Endothelial cell of umbilical vein (primary cell): ENCODE results near the gene KCNQ1OT1. TPM values are rescaled to one million over a fixed set of nuclear protein-coding genes. Genes with fewer than 3 reads are reported as not detected.

Source experiments
- BruUV-seq: library from RNA; stranded (reverse); fragments of 400-500 nt; replicated peaks from 2 replicates; lab custom pipeline; 2021; lab: Mats Ljungman, UMichigan
- CTCF ChIA-PET: fragments of 300-600, 350-600 bp; sonication (Branson Sonifier 250); formaldehyde crosslinking; loops from one replicate; lab custom pipeline; 2021; ENCODE audit warnings: antibody characterized with exemption, inconsistent platforms; lab: Charles Lee
- POLR2A ChIA-PET: fragments of 300-600, 350-600 bp; sonication (Branson Sonifier 250); formaldehyde crosslinking; loops from one replicate; lab custom pipeline; 2021; ENCODE audit warnings: antibody characterized with exemption, inconsistent platforms; lab: Charles Lee
- DNase-seq: peaks from one replicate; pipeline ENCODE4 v3.0.0-alpha.2; 2011; ENCODE audit warnings: low read depth, low spot score
- FAIRE-seq: peaks from 2 replicates; lab custom pipeline; 2011; peaks lifted over from hg19 to GRCh38; lab: Jason Lieb, UNC
- H2AFZ ChIP-seq: 2 replicates; pipeline ENCODE4 v1.6.0; 2012; ENCODE audit warnings: low read depth, low read length, control low read depth, inconsistent platforms
- H3K27ac ChIP-seq: 2 replicates; pipeline ENCODE4 v1.5.1; 2011; ENCODE audit warnings: low read depth, mild to moderate bottlenecking, control low read depth, low read length, moderate library complexity; ENCODE audit not compliant: insufficient read depth
- H3K27me3 ChIP-seq, 2 experiments: 2 replicates each; pipeline versions ENCODE4 v1.6.0 to v1.6.1; 2011; ENCODE audit warnings: low read length in 2 of 2, mixed read lengths in 1 of 2; ENCODE audit not compliant: control insufficient read depth in 2 of 2, insufficient read depth in 2 of 2
- H3K36me3 ChIP-seq, 2 experiments: 2 replicates in 1 of 2; 3 replicates in 1 of 2; pipeline ENCODE4 v1.5.1; 2011; ENCODE audit warnings: low read length in 2 of 2, mild to moderate bottlenecking in 1 of 2, moderate library complexity in 1 of 2; ENCODE audit not compliant: control insufficient read depth in 2 of 2, insufficient read depth in 2 of 2; ENCODE audit errors: extremely low read depth in 1 of 2
- H3K4me1 ChIP-seq: 3 replicates; pipeline ENCODE4 v1.5.1; 2011; ENCODE audit warnings: mild to moderate bottlenecking, low read length; ENCODE audit not compliant: control insufficient read depth, insufficient read depth; ENCODE audit errors: extremely low read depth
- H3K4me2 ChIP-seq: 2 replicates; pipeline ENCODE4 v1.6.1; 2011; ENCODE audit warnings: low read length, control low read depth, mixed read lengths; ENCODE audit not compliant: insufficient read depth
- H3K4me3 ChIP-seq, 3 experiments: fragments of 200-600 bp in 1 of 3; sonication (generic), shearing (Covaris generic) in 1 of 3; replicated peaks in 1 of 3; 2 replicates each; pipeline ENCODE4 v1.5.1; 2011 to 2016; ENCODE audit warnings: control low read depth in 3 of 3, low read length in 3 of 3, mild to moderate bottlenecking in 2 of 3, inconsistent platforms in 1 of 3, low read depth in 1 of 3, moderate library complexity in 1 of 3; ENCODE audit not compliant: insufficient read depth in 1 of 3
- H3K79me2 ChIP-seq: 2 replicates; pipeline ENCODE4 v1.6.0; 2012; ENCODE audit warnings: low read length, inconsistent platforms; ENCODE audit not compliant: control insufficient read depth, insufficient read depth
- H3K9ac ChIP-seq: replicated peaks from 2 replicates; pipeline ENCODE3; 2011; ENCODE audit warnings: low read length, control low read depth; ENCODE audit not compliant: insufficient read depth; ENCODE audit errors: extremely low read depth
- H3K9me1 ChIP-seq: replicated peaks from 3 replicates; pipeline ENCODE4 v1.6.0; 2011; ENCODE audit warnings: mild to moderate bottlenecking, low read length; ENCODE audit not compliant: control insufficient read depth, insufficient read depth; ENCODE audit errors: extremely low read depth
- H3K9me3 ChIP-seq: replicated peaks from 2 replicates; pipeline ENCODE4 v1.5.1; 2012; ENCODE audit warnings: low read length, inconsistent platforms; ENCODE audit not compliant: control insufficient read depth, insufficient read depth
- H4K20me1 ChIP-seq: replicated peaks from 2 replicates; pipeline ENCODE3; 2011; ENCODE audit warnings: mild to moderate bottlenecking, low read length; ENCODE audit not compliant: control insufficient read depth, insufficient read depth; ENCODE audit errors: extremely low read depth
- EZH2 ChIP-seq: IDR thresholded peaks from 2 replicates; pipeline ENCODE4 v1.6.1; 2012; ENCODE audit warnings: borderline replicate concordance, low read depth, mild to moderate bottlenecking, moderate library complexity, low read length, inconsistent platforms; ENCODE audit not compliant: severe bottlenecking
- FOS ChIP-seq: IDR thresholded peaks from 2 replicates; pipeline ENCODE4 v1.6.1; 2011; ENCODE audit warnings: mild to moderate bottlenecking, low read length, moderate library complexity, borderline replicate concordance; ENCODE audit not compliant: insufficient read depth
- GATA2 ChIP-seq: IDR thresholded peaks from 2 replicates; pipeline ENCODE4 v1.7.0; 2011; ENCODE audit warnings: low read depth, mild to moderate bottlenecking, moderate library complexity, mixed read lengths, low read length; ENCODE audit not compliant: insufficient read length, insufficient read depth
- JUN ChIP-seq: IDR thresholded peaks from 2 replicates; pipeline ENCODE4 v1.6.1; 2011; ENCODE audit warnings: borderline replicate concordance, low read depth; ENCODE audit not compliant: insufficient read length, insufficient read depth
- MYC ChIP-seq: IDR thresholded peaks from one replicate; pipeline ENCODE4 v1.6.1; 2011; ENCODE audit warnings: mild to moderate bottlenecking, low read depth, low read length
- POLR2A ChIP-seq: IDR thresholded peaks from 2 replicates; pipeline ENCODE4 v1.6.1; 2012; ENCODE audit warnings: low read depth, mild to moderate bottlenecking, control low read depth, low read length
- POLR2AphosphoS5 ChIP-seq: IDR thresholded peaks from 2 replicates; pipeline ENCODE4 v1.6.1; 2012; ENCODE audit warnings: low read depth, mild to moderate bottlenecking, control low read depth, low read length, moderate library complexity; ENCODE audit not compliant: insufficient read depth
- dilution Hi-C: fragments of 300-500 bp; cut with MboI; formaldehyde crosslinking; loops from one replicate; pipeline ENCODE4 v1.15.0; 2019; ENCODE audit warnings: low sequenced_read_pairs; ENCODE audit not compliant: extremely low pct_ligation_motif_present
- intact Hi-C: fragments of 100-400 bp; cut with micrococcal nuclease; formaldehyde crosslinking; loops from one replicate; pipeline ENCODE4 v1.10.0; 2022
- polyA plus RNA-seq, 4 experiments: library from polyadenylated mRNA; depleted of rRNA in 3 of 4; stranded (reverse) in 3 of 4; unstranded in 1 of 4; fragments of >200 nt; gene quantifications; 2 replicates each; pipeline versions ENCODE4 v1.2.1 to v1.2.3, GENCODE V29; 2011 to 2012; ENCODE audit warnings: missing spikeins in 1 of 4
- total RNA-seq: library from RNA; stranded (reverse); gene quantifications from 2 replicates; pipeline ENCODE4 v1.2.3, GENCODE V29; 2021
- TF ChIP-seq, protein P1 (sequence below), 2 donors: IDR thresholded peaks; 1 replicate in 1 of 2; 2 replicates in 1 of 2; pipeline ENCODE4 v1.5.1; 2011; ENCODE audit warnings: low read length in 2 of 2, mild to moderate bottlenecking in 2 of 2, moderate library complexity in 2 of 2, control low read depth in 1 of 2, inconsistent platforms in 1 of 2, low read depth in 1 of 2; ENCODE audit not compliant: insufficient read depth in 1 of 2; ENCODE audit errors: extremely low read depth in 1 of 2
- TF ChIP-seq, protein P2 (sequence below): IDR thresholded peaks from 2 replicates; pipeline ENCODE4 v1.6.1; 2011; ENCODE audit not compliant: insufficient read depth, insufficient read length

Gene KCNQ1OT1
- total and polyA plus RNA-seq, 2 donors (not counting 3 experiments of a cell fraction or from before 2014, with no cell fraction given): 0.11 to 1.8 TPM

- no peaks in the 10 kb centered on the region for H3K27me3 ChIP-seq
- DNase-seq: no peak
- POLR2A ChIA-PET: no interaction called here
- no peaks in the 10 kb centered on the region for H3K4me1 ChIP-seq
- H3K79me2 ChIP-seq: peaks cover 5% of the 10 kb centered on the region
- FAIRE-seq: no peak
- CTCF ChIA-PET: no interaction called here
- H2AFZ ChIP-seq: no peak overlapping the region
- H3K4me3 ChIP-seq: no peak overlapping the region
- H3K9me1 ChIP-seq: no peaks in the 10 kb centered on the region
- peaks cover 0 to 2% of the 10 kb centered on the region in 2 experiments for H3K36me3 ChIP-seq
- no peak overlapping the region for H3K4me2 ChIP-seq
- TF ChIP-seq GATA2 (no peak), MYC (no peak), JUN (no peak), POLR2A (no peak), EZH2 (no peak), FOS (no peak), POLR2AphosphoS5 (no peak)
- TF ChIP-seq, protein P1, sequence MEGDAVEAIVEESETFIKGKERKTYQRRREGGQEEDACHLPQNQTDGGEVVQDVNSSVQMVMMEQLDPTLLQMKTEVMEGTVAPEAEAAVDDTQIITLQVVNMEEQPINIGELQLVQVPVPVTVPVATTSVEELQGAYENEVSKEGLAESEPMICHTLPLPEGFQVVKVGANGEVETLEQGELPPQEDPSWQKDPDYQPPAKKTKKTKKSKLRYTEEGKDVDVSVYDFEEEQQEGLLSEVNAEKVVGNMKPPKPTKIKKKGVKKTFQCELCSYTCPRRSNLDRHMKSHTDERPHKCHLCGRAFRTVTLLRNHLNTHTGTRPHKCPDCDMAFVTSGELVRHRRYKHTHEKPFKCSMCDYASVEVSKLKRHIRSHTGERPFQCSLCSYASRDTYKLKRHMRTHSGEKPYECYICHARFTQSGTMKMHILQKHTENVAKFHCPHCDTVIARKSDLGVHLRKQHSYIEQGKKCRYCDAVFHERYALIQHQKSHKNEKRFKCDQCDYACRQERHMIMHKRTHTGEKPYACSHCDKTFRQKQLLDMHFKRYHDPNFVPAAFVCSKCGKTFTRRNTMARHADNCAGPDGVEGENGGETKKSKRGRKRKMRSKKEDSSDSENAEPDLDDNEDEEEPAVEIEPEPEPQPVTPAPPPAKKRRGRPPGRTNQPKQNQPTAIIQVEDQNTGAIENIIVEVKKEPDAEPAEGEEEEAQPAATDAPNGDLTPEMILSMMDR (IDR thresholded peaks at IDR 0.05; ENCODE audit: extremely low read depth in 1 of 2, insufficient read depth in 1 of 2, low read depth in 1 of 2, low read length in 2 of 2): no peak
- TF ChIP-seq, protein P2, sequence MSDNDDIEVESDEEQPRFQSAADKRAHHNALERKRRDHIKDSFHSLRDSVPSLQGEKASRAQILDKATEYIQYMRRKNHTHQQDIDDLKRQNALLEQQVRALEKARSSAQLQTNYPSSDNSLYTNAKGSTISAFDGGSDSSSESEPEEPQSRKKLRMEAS: no peak
- no TSS peak for BruUV-seq
- H3K27ac ChIP-seq: no peak overlapping the region
- H4K20me1 ChIP-seq: no peaks in the 10 kb centered on the region
- no peak overlapping the region for H3K9ac ChIP-seq
- intact Hi-C loops (no loop called here), dilution Hi-C loops (no loop called here)
- H3K9me3 ChIP-seq: no peaks in the 10 kb centered on the region
These were observed 18.2 kb downstream of the KCNQ1OT1 start for GRCh38 chr11:2681408-2682145.
